GM23338 (cell line): ENCODE results near the gene STX1B. TPM values are rescaled to one million over a fixed set of nuclear protein-coding genes. Genes with fewer than 3 reads are reported as not detected.

Experiments
- ATAC-seq: fragments of 200-7000 bp; cut with Tn5 transposase; 3 replicates; pipeline ENCODE4 v1.9.1; 2020
- DNase-seq: peaks from one replicate; pipeline ENCODE4 v3.0.0-alpha.2; 2015; ENCODE audit warnings: low spot score
- H2AFZ ChIP-seq: fragments of 200-600 bp; sonication (generic); 2 replicates; pipeline ENCODE4 v1.8.0; 2016; ENCODE audit warnings: antibody characterized with exemption, mild to moderate bottlenecking, moderate library complexity
- H3F3A ChIP-seq: fragments of 200-600 bp; sonication (generic); replicated peaks from 2 replicates; pipeline ENCODE4 v1.8.0; 2017; ENCODE audit warnings: antibody characterized with exemption, mixed run types, low read depth
- H3K27ac ChIP-seq: fragments of 200-600 bp; sonication (generic); 2 replicates; pipeline ENCODE4 v1.6.1; 2016; ENCODE audit warnings: low read depth
- H3K27me3 ChIP-seq: fragments of 200-600 bp; sonication (generic); 2 replicates; pipeline ENCODE4 v1.8.0; 2016; ENCODE audit warnings: mild to moderate bottlenecking, mixed run types, moderate library complexity; ENCODE audit not compliant: insufficient read depth
- H3K36me3 ChIP-seq: fragments of 200-600 bp; sonication (generic); 2 replicates; pipeline ENCODE4 v1.8.0; 2016; ENCODE audit warnings: mild to moderate bottlenecking; ENCODE audit not compliant: insufficient read depth
- H3K4me1 ChIP-seq: fragments of 200-600 bp; sonication (generic); 2 replicates; pipeline ENCODE4 v1.8.0; 2016; ENCODE audit warnings: mild to moderate bottlenecking, moderate library complexity; ENCODE audit not compliant: insufficient read depth
- H3K4me2 ChIP-seq: fragments of 200-600 bp; sonication (generic); 2 replicates; pipeline ENCODE4 v1.7.1; 2017; ENCODE audit warnings: mixed run types
- H3K4me3 ChIP-seq: fragments of 200-600 bp; sonication (generic); 2 replicates; pipeline ENCODE4 v1.6.1; 2016; ENCODE audit warnings: mixed run types
- H3K79me2 ChIP-seq: fragments of 200-600 bp; sonication (generic); replicated peaks from 2 replicates; pipeline ENCODE4 v1.8.0; 2017; ENCODE audit warnings: mild to moderate bottlenecking; ENCODE audit not compliant: insufficient read depth
- H3K9me2 ChIP-seq: fragments of 200-600 bp; sonication (generic); 2 replicates; pipeline ENCODE4 v1.8.0; 2017; ENCODE audit not compliant: insufficient read depth
- H4K20me1 ChIP-seq: fragments of 200-600 bp; sonication (generic); replicated peaks from 2 replicates; pipeline ENCODE4 v1.8.0; 2017; ENCODE audit warnings: mild to moderate bottlenecking; ENCODE audit not compliant: insufficient read depth
- H3K27ac Mint-ChIP-seq: 2 replicates; pipeline ENCODE4 v1.8.0; 2020; ENCODE audit warnings: inconsistent platforms, mild to moderate bottlenecking, moderate library complexity, mixed read lengths
- H3K27me3 Mint-ChIP-seq: 3 replicates; pipeline ENCODE4 v1.8.0; 2022; ENCODE audit warnings: low read depth, mild to moderate bottlenecking, moderate library complexity, mixed read lengths, inconsistent platforms; ENCODE audit not compliant: insufficient read depth, poor library complexity
- H3K36me3 Mint-ChIP-seq: 3 replicates; pipeline ENCODE4 v1.8.0; 2021; ENCODE audit warnings: low read depth, mild to moderate bottlenecking, inconsistent platforms, moderate library complexity, mixed read lengths
- H3K4me1 Mint-ChIP-seq: 3 replicates; pipeline ENCODE4 v1.8.0; 2020; ENCODE audit warnings: mild to moderate bottlenecking, inconsistent platforms, mixed read lengths
- H3K4me3 Mint-ChIP-seq: 3 replicates; pipeline ENCODE4 v1.8.0; 2021; ENCODE audit warnings: moderate library complexity, mild to moderate bottlenecking, inconsistent platforms, mixed read lengths
- H3K9me3 Mint-ChIP-seq: 3 replicates; pipeline ENCODE4 v1.8.0; 2020; ENCODE audit warnings: moderate library complexity, mild to moderate bottlenecking, inconsistent platforms, mixed read lengths
- CREB1 ChIP-seq: fragments of 250-450 bp; sonication (Bioruptor Pico); IDR thresholded peaks from 2 replicates; pipeline ENCODE4 v1.5.0; 2020; ENCODE audit warnings: low read depth, mild to moderate bottlenecking, moderate library complexity
- EZH2phosphoT487 ChIP-seq: fragments of 200-600 bp; sonication (generic); IDR thresholded peaks from one replicate; pipeline ENCODE4 v1.8.1; 2018; ENCODE audit warnings: antibody characterized with exemption; ENCODE audit not compliant: unreplicated experiment
- POLR2AphosphoS5 ChIP-seq: IDR thresholded peaks from 2 replicates; pipeline ENCODE4 v1.6.1; 2016; ENCODE audit warnings: antibody characterized with exemption, low read depth
- STAT1 ChIP-seq: IDR thresholded peaks from one replicate; pipeline ENCODE4 v1.6.1; 2016; ENCODE audit warnings: antibody characterized with exemption; ENCODE audit not compliant: unreplicated experiment
- ZNF114 ChIP-seq: fragments of 250-450 bp; sonication (Bioruptor Pico); IDR thresholded peaks from 2 replicates; pipeline ENCODE4 v1.5.0; 2020; ENCODE audit warnings: mild to moderate bottlenecking, moderate library complexity
- ZNF331 ChIP-seq: fragments of 250-450 bp; sonication (Bioruptor Pico); IDR thresholded peaks from 2 replicates; pipeline ENCODE4 v1.5.0; 2020; ENCODE audit warnings: low read depth, mild to moderate bottlenecking, moderate library complexity
- polyA plus RNA-seq: library from polyadenylated mRNA; unstranded; fragments of >200 nt; fragmentation: Nextera tagmentation; extraction: Ambion mirVana; gene quantifications from 2 replicates; pipeline ENCODE4 v1.2.1, GENCODE V29; 2016
- total RNA-seq: library from RNA; depleted of rRNA; stranded (reverse); fragments of >200 nt; shearing (Covaris generic); gene quantifications from 2 replicates; pipeline ENCODE4 v1.2.3, GENCODE V29; 2014
- TF ChIP-seq, protein P1 (sequence below), 2 experiments: fragments of 200-600 bp in 1 of 2; sonication (generic) in 1 of 2; conservative IDR thresholded peaks; 2 replicates each; pipeline versions ENCODE4 v1.5.1 to v1.6.1; 2016 to 2017; ENCODE audit warnings: antibody characterized with exemption in 2 of 2, low read depth in 2 of 2, mild to moderate bottlenecking in 2 of 2, moderate library complexity in 1 of 2
- TF ChIP-seq, protein P2 (sequence below): fragments of 250-450 bp; sonication (Bioruptor Pico); IDR thresholded peaks from 2 replicates; pipeline ENCODE4 v1.5.0; 2020; ENCODE audit warnings: mild to moderate bottlenecking, moderate library complexity
- TF ChIP-seq, protein P3 (sequence below): IDR thresholded peaks from 2 replicates; pipeline ENCODE4 v1.6.1; 2016; ENCODE audit warnings: antibody characterized with exemption

STX1B gene
- total and polyA plus RNA-seq, 2 experiments from 2014 or later: 1.7 to 9.5 TPM

DNA sequence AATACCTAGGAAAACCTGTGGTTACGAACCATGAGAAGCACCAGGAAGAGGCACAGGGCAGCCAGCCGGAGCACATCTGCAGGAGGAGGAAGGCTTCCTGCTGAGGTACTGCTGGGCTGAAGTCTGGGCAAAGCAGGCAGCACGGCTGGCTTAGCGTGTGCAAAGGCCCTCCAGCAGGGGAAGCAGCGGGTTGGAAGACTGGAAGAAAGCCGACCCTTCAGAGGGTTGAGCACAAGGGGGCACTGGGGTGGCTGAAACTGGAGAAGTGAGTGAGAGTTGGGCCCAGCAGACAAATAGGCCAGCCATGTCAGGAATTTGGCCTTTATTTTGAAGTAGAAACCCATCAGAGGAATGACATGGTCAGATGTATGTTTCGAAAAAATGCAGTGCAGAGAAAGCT lies 37.6 kb downstream of the STX1B start:
- ATAC-seq: peak; percentile 64
- no peaks in the 10 kb centered on the region for H3K79me2 ChIP-seq
- Mint-ChIP-seq H3K4me1 (no peaks in the 10 kb centered on the region; the same call in 2 of the 3 replicates), H3K27me3 (peaks cover 22% of the 10 kb centered on the region), H3K36me3 (peaks cover 81% of the 10 kb centered on the region), H3K4me3 (no peak overlapping the region), H3K9me3 (no peaks in the 10 kb centered on the region), H3K27ac (peak overlapping the region; percentile 69)
- no peak overlapping the region for H3K4me2 ChIP-seq
- TF ChIP-seq, protein P1, sequence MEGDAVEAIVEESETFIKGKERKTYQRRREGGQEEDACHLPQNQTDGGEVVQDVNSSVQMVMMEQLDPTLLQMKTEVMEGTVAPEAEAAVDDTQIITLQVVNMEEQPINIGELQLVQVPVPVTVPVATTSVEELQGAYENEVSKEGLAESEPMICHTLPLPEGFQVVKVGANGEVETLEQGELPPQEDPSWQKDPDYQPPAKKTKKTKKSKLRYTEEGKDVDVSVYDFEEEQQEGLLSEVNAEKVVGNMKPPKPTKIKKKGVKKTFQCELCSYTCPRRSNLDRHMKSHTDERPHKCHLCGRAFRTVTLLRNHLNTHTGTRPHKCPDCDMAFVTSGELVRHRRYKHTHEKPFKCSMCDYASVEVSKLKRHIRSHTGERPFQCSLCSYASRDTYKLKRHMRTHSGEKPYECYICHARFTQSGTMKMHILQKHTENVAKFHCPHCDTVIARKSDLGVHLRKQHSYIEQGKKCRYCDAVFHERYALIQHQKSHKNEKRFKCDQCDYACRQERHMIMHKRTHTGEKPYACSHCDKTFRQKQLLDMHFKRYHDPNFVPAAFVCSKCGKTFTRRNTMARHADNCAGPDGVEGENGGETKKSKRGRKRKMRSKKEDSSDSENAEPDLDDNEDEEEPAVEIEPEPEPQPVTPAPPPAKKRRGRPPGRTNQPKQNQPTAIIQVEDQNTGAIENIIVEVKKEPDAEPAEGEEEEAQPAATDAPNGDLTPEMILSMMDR (conservative IDR thresholded peaks at IDR 0.05; ENCODE audit: low read depth in 2 of 2): peak in 1 of 2 experiments; percentile 18; a peak in 1 of 4 replicates
- no peak for TF ChIP-seq ZNF114 (CRISPR knock-in tag)
- H4K20me1 ChIP-seq: peaks cover 8% of the 10 kb centered on the region
- H3K4me1 ChIP-seq: no peaks in the 10 kb centered on the region
- H3F3A ChIP-seq: peaks cover 3% of the 10 kb centered on the region; the same call in 1 of the 2 replicates
- peak; percentile 54 for DNase-seq
- no peaks in the 10 kb centered on the region for H3K27me3 ChIP-seq
- peaks cover 42% of the 10 kb centered on the region for H3K36me3 ChIP-seq
- H2AFZ ChIP-seq: no peak overlapping the region
- no peak overlapping the region for H3K27ac ChIP-seq
- no peaks in the 10 kb centered on the region for H3K9me2 ChIP-seq
- no peak overlapping the region for H3K4me3 ChIP-seq

DNA sequence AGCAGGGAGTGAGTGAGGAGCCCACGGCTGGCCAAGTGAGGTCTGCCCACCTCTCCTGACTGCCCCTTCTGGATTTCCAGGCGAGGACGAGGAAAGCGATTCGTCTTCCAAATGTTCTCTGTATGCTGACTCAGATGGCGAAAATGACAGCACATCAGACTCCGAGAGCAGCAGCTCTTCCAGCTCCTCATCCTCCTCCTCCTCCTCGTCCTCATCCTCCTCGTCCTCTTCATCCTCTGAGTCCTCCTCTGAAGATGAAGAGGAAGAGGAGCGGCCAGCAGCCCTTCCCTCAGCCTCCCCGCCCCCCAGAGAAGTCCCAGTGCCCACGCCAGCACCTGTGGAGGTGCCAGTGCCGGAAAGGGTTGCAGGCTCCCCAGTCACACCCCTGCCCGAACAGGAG lies 39.1 kb downstream of the STX1B start:
- Histone ChIP-seq H3K9me2 (no peaks in the 10 kb centered on the region), H3K27ac (no peak overlapping the region), H3K27me3 (no peaks in the 10 kb centered on the region), H2AFZ (no peak overlapping the region), H4K20me1 (no peaks in the 10 kb centered on the region), H3K79me2 (no peaks in the 10 kb centered on the region), H3K4me3 (no peak overlapping the region), H3K4me2 (no peak overlapping the region), H3K4me1 (no peaks in the 10 kb centered on the region), H3K36me3 (peaks cover 50% of the 10 kb centered on the region), H3F3A (0 out of 2 replicates have a peak, but pooled peaks cover 3% of the 10 kb centered on the region)
- Mint-ChIP-seq H3K4me3 (no peak overlapping the region), H3K4me1 (no peaks in the 10 kb centered on the region; the same call in 2 of the 3 replicates), H3K36me3 (peaks cover 86% of the 10 kb centered on the region), H3K27ac (no peak overlapping the region), H3K9me3 (no peaks in the 10 kb centered on the region), H3K27me3 (peaks cover 11% of the 10 kb centered on the region)
- DNase-seq (no peak), ATAC-seq (no peak)
- no peak for TF ChIP-seq ZNF114 (CRISPR knock-in tag)
- no peak for TF ChIP-seq STAT1
- TF ChIP-seq, protein P2, sequence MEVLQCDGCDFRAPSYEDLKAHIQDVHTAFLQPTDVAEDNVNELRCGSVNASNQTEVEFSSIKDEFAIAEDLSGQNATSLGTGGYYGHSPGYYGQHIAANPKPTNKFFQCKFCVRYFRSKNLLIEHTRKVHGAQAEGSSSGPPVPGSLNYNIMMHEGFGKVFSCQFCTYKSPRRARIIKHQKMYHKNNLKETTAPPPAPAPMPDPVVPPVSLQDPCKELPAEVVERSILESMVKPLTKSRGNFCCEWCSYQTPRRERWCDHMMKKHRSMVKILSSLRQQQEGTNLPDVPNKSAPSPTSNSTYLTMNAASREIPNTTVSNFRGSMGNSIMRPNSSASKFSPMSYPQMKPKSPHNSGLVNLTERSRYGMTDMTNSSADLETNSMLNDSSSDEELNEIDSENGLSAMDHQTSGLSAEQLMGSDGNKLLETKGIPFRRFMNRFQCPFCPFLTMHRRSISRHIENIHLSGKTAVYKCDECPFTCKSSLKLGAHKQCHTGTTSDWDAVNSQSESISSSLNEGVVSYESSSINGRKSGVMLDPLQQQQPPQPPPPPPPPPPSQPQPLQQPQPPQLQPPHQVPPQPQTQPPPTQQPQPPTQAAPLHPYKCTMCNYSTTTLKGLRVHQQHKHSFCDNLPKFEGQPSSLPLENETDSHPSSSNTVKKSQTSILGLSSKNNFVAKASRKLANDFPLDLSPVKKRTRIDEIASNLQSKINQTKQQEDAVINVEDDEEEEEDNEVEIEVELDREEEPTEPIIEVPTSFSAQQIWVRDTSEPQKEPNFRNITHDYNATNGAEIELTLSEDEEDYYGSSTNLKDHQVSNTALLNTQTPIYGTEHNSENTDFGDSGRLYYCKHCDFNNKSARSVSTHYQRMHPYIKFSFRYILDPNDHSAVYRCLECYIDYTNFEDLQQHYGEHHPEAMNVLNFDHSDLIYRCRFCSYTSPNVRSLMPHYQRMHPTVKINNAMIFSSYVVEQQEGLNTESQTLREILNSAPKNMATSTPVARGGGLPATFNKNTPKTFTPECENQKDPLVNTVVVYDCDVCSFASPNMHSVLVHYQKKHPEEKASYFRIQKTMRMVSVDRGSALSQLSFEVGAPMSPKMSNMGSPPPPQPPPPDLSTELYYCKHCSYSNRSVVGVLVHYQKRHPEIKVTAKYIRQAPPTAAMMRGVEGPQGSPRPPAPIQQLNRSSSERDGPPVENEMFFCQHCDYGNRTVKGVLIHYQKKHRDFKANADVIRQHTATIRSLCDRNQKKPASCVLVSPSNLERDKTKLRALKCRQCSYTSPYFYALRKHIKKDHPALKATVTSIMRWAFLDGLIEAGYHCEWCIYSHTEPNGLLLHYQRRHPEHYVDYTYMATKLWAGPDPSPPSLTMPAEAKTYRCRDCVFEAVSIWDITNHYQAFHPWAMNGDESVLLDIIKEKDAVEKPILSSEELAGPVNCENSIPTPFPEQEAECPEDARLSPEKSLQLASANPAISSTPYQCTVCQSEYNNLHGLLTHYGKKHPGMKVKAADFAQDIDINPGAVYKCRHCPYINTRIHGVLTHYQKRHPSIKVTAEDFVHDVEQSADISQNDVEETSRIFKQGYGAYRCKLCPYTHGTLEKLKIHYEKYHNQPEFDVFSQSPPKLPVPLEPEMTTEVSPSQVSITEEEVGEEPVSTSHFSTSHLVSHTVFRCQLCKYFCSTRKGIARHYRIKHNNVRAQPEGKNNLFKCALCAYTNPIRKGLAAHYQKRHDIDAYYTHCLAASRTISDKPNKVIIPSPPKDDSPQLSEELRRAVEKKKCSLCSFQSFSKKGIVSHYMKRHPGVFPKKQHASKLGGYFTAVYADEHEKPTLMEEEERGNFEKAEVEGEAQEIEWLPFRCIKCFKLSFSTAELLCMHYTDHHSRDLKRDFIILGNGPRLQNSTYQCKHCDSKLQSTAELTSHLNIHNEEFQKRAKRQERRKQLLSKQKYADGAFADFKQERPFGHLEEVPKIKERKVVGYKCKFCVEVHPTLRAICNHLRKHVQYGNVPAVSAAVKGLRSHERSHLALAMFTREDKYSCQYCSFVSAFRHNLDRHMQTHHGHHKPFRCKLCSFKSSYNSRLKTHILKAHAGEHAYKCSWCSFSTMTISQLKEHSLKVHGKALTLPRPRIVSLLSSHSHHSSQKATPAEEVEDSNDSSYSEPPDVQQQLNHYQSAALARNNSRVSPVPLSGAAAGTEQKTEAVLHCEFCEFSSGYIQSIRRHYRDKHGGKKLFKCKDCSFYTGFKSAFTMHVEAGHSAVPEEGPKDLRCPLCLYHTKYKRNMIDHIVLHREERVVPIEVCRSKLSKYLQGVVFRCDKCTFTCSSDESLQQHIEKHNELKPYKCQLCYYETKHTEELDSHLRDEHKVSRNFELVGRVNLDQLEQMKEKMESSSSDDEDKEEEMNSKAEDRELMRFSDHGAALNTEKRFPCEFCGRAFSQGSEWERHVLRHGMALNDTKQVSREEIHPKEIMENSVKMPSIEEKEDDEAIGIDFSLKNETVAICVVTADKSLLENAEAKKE (CRISPR knock-in tag): no peak
- TF ChIP-seq POLR2AphosphoS5: no peak
- TF ChIP-seq ZNF331 (CRISPR knock-in tag): no peak
- TF ChIP-seq, protein P1 (conservative IDR thresholded peaks at IDR 0.05; ENCODE audit: low read depth in 2 of 2): no peak
- TF ChIP-seq CREB1 (CRISPR knock-in tag): no peak
- TF ChIP-seq, protein P3, sequence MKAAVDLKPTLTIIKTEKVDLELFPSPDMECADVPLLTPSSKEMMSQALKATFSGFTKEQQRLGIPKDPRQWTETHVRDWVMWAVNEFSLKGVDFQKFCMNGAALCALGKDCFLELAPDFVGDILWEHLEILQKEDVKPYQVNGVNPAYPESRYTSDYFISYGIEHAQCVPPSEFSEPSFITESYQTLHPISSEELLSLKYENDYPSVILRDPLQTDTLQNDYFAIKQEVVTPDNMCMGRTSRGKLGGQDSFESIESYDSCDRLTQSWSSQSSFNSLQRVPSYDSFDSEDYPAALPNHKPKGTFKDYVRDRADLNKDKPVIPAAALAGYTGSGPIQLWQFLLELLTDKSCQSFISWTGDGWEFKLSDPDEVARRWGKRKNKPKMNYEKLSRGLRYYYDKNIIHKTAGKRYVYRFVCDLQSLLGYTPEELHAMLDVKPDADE: no peak
- TF ChIP-seq EZH2phosphoT487: no peak
